GM12878 (cell line): ENCODE data around the gene TULP4. TPM values are rescaled to one million over a fixed set of nuclear protein-coding genes. Genes with fewer than 3 reads are reported as not detected.

Experiments
- ATAC-seq: fragments of 200-7000 bp; cut with Tn5 transposase; 3 replicates; pipeline ENCODE4 v1.9.1; 2020; ENCODE audit warnings: mild to moderate bottlenecking, moderate library complexity
- BruUV-seq: library from RNA; stranded (reverse); fragments of 400-500 nt; replicated peaks from 2 replicates; lab custom pipeline; 2021; lab: Mats Ljungman, UMichigan
- CTCF ChIA-PET: fragments of 300-600 bp; sonication (Branson Sonifier 250); formaldehyde crosslinking; extraction: SDS; loops from one replicate; lab custom pipeline; 2021; ENCODE audit warnings: inconsistent platforms; lab: Yijun Ruan, JAX
- POLR2A ChIA-PET: fragments of 350-600 bp; formaldehyde crosslinking; extraction: SDS; loops from one replicate; lab custom pipeline; 2021; ENCODE audit warnings: inconsistent platforms; lab: Charles Lee
- RAD21 ChIA-PET: fragments of 300-600 bp; sonication (Branson Sonifier 250); formaldehyde crosslinking; loops from one replicate; lab custom pipeline; 2023; ENCODE audit warnings: antibody characterized with exemption; ENCODE audit not compliant: unreplicated experiment; lab: Charles Lee
- SMC1A ChIA-PET: fragments of 300-600 bp; sonication (Branson Sonifier 250); formaldehyde crosslinking; loops from one replicate; lab custom pipeline; 2023; ENCODE audit not compliant: unreplicated experiment, uncharacterized antibody; lab: Charles Lee
- DNase-seq: peaks from one replicate; pipeline ENCODE4 v3.0.0-alpha.2; 2011; ENCODE audit warnings: low read depth, low spot score
- FAIRE-seq: peaks from 3 replicates; lab custom pipeline; 2011; peaks lifted over from hg19 to GRCh38; lab: Jason Lieb, UNC
- H2AFZ ChIP-seq: 2 replicates; pipeline ENCODE4 v1.6.0; 2011; ENCODE audit warnings: low read depth, low read length, control low read depth; ENCODE audit not compliant: control insufficient read depth
- H3K27ac ChIP-seq: 2 replicates; pipeline ENCODE4 v1.5.1; 2011; ENCODE audit warnings: control low read depth; ENCODE audit not compliant: control insufficient read depth, insufficient read depth
- H3K27me3 ChIP-seq, 2 experiments: replicated peaks in 1 of 2; 2 replicates each; pipeline versions ENCODE4 v1.6.0 to v1.6.1; 2011; ENCODE audit warnings: low read length in 1 of 2; ENCODE audit not compliant: control insufficient read depth in 2 of 2, insufficient read depth in 2 of 2
- H3K36me3 ChIP-seq, 2 experiments: 2 replicates each; pipeline ENCODE4 v1.5.1; 2011; ENCODE audit warnings: low read length in 1 of 2; ENCODE audit not compliant: control insufficient read depth in 2 of 2, insufficient read depth in 2 of 2
- H3K4me1 ChIP-seq: 2 replicates; pipeline ENCODE4 v1.6.1; 2011; ENCODE audit warnings: mild to moderate bottlenecking, low read length, moderate library complexity, mixed read lengths; ENCODE audit not compliant: control insufficient read depth, insufficient read depth
- H3K4me2 ChIP-seq: 2 replicates; pipeline ENCODE4 v1.6.0; 2011; ENCODE audit warnings: control low read depth; ENCODE audit not compliant: control insufficient read depth, insufficient read depth
- H3K4me3 ChIP-seq: fragments of 200-600 bp; sonication (generic); 2 replicates; pipeline ENCODE4 v1.5.1; 2016
- H3K79me2 ChIP-seq: 2 replicates; pipeline ENCODE4 v1.6.0; 2011; ENCODE audit warnings: low read length; ENCODE audit not compliant: control insufficient read depth, insufficient read depth
- H3K9ac ChIP-seq: 2 replicates; pipeline ENCODE4 v1.8.0; 2011; ENCODE audit warnings: low read length, control low read depth, mixed read lengths; ENCODE audit not compliant: control insufficient read depth, insufficient read depth
- H3K9me3 ChIP-seq: replicated peaks from 3 replicates; pipeline ENCODE4 v1.5.1; 2011; ENCODE audit warnings: mild to moderate bottlenecking, low read length; ENCODE audit not compliant: control insufficient read depth, insufficient read depth
- H4K20me1 ChIP-seq: 2 replicates; pipeline ENCODE4 v1.6.0; 2011; ENCODE audit not compliant: control insufficient read depth, insufficient read depth
- BCL11A ChIP-seq: IDR thresholded peaks from 2 replicates; pipeline ENCODE4 v1.6.1; 2011; ENCODE audit warnings: low read depth, low read length
- CEBPB ChIP-seq, 2 experiments: fragments of 150-350 bp in 1 of 2; IDR thresholded peaks; 2 replicates each; pipeline ENCODE4 v1.6.1; 2012 to 2014; ENCODE audit warnings: low read depth in 2 of 2, low read length in 2 of 2, borderline replicate concordance in 1 of 2, inconsistent platforms in 1 of 2
- CHD2 ChIP-seq: IDR thresholded peaks from 2 replicates; pipeline ENCODE4 v1.6.1; 2011; ENCODE audit warnings: low read depth, low read length, improper control_type of control experiment, borderline replicate concordance
- DPF2 ChIP-seq: fragments of 450-650 bp; IDR thresholded peaks from 2 replicates; pipeline ENCODE4 v1.6.1; 2017; ENCODE audit warnings: mild to moderate bottlenecking
- GABPA ChIP-seq: IDR thresholded peaks from 2 replicates; pipeline ENCODE4 v1.6.1; 2014; ENCODE audit warnings: antibody characterized with exemption, low read depth, mild to moderate bottlenecking, inconsistent platforms
- IRF4 ChIP-seq: IDR thresholded peaks from 2 replicates; pipeline ENCODE4 v1.6.1; 2011; ENCODE audit warnings: low read depth, low read length
- LARP7 ChIP-seq: fragments of 450-650 bp; IDR thresholded peaks from 2 replicates; pipeline ENCODE4 v1.6.1; 2017; ENCODE audit warnings: mild to moderate bottlenecking
- MTA3 ChIP-seq: IDR thresholded peaks from 2 replicates; pipeline ENCODE4 v1.6.1; 2012; ENCODE audit warnings: low read length, inconsistent platforms, borderline replicate concordance
- NFIC ChIP-seq: IDR thresholded peaks from 2 replicates; pipeline ENCODE4 v1.6.1; 2012; ENCODE audit warnings: low read depth, mild to moderate bottlenecking, inconsistent platforms, low read length, moderate library complexity
- NFXL1 ChIP-seq: fragments of 450-650 bp; IDR thresholded peaks from 2 replicates; pipeline ENCODE4 v1.6.1; 2017; ENCODE audit warnings: antibody characterized with exemption, mild to moderate bottlenecking, borderline replicate concordance
- NFYB ChIP-seq: IDR thresholded peaks from 2 replicates; pipeline ENCODE4 v1.6.1; 2011; ENCODE audit warnings: low read depth, mild to moderate bottlenecking, low read length, improper control_type of control experiment, moderate library complexity; ENCODE audit not compliant: insufficient read depth
- NR2C2 ChIP-seq: IDR thresholded peaks from 2 replicates; pipeline ENCODE4 v1.6.1; 2011; ENCODE audit warnings: borderline replicate concordance, low read depth; ENCODE audit not compliant: control insufficient read depth, insufficient read length
- POLR2AphosphoS5 ChIP-seq: IDR thresholded peaks from 2 replicates; pipeline ENCODE4 v1.6.1; 2011; ENCODE audit warnings: mild to moderate bottlenecking, low read length, inconsistent platforms
- RAD51 ChIP-seq: fragments of 450-650 bp; IDR thresholded peaks from 2 replicates; pipeline ENCODE4 v1.6.1; 2016; ENCODE audit warnings: moderate library complexity, mild to moderate bottlenecking, inconsistent platforms
- TBL1XR1 ChIP-seq: IDR thresholded peaks from 2 replicates; pipeline ENCODE4 v1.6.1; 2012; ENCODE audit warnings: low read depth, low read length, improper control_type of control experiment
- ZNF384 ChIP-seq: IDR thresholded peaks from 2 replicates; pipeline ENCODE4 v1.6.1; 2012; ENCODE audit warnings: low read depth, mild to moderate bottlenecking, low read length, improper control_type of control experiment, borderline replicate concordance
- WGBS: methylation state at CpG from one replicate; pipeline ENCODE4 v1.1.6; 2016; ENCODE audit warnings: low lambda C conversion rate; ENCODE audit not compliant: insufficient replicate concordance, insufficient coverage; ENCODE audit errors: missing lambda C conversion rate; 5-methylcytosine and 5-hydroxymethylcytosine counted together
- in situ Hi-C: fragments of 300-500 bp; cut with MboI; formaldehyde crosslinking; loops from 9 replicates; pipeline ENCODE4 v1.14.3; 2018; ENCODE audit warnings: mixed read lengths
- intact Hi-C: fragments of 100-400 bp; cut with micrococcal nuclease; formaldehyde crosslinking; loops from one replicate; pipeline ENCODE4 v1.14.2; 2022; ENCODE audit not compliant: unreplicated experiment
- polyA plus RNA-seq, 11 experiments: library from polyadenylated mRNA; depleted of rRNA in 4 of 11; unstranded in 6 of 11; stranded (reverse) in 5 of 11; fragments of >200 nt; fragmentation: Nextera tagmentation in 4 of 11; fragmentation: Illumina TruSeq in 1 of 11; extraction: Ambion mirVana in 4 of 11; extraction: Trizol in 1 of 11; gene quantifications; 1 replicate in 1 of 11; 2 replicates in 10 of 11; pipeline versions ENCODE4 v1.2.1 to v1.2.3, GENCODE V29; 2011 to 2016; ENCODE audit warnings: inconsistent platforms in 2 of 11, missing spikeins in 2 of 11, low read depth in 1 of 11
- total RNA-seq, 4 experiments: library from RNA; depleted of rRNA in 3 of 4; stranded (reverse); fragments of >200 nt in 3 of 4; fragmentation: Illumina TruSeq in 1 of 4; extraction: Trizol in 1 of 4; gene quantifications; 2 replicates each; pipeline versions ENCODE4 v1.2.1 to v1.2.3, GENCODE V29; 2013 to 2021
- TF ChIP-seq, protein P1 (sequence below): fragments of 450-650 bp; IDR thresholded peaks from 2 replicates; pipeline ENCODE4 v1.6.1; 2017; ENCODE audit warnings: low read depth, mild to moderate bottlenecking, moderate library complexity
- TF ChIP-seq, protein P2 (sequence below): fragments of 450-650 bp; conservative IDR thresholded peaks from 2 replicates; pipeline ENCODE4 v1.6.1; 2017; ENCODE audit warnings: mild to moderate bottlenecking, moderate library complexity
- TF ChIP-seq, protein P3 (sequence below): fragments of 450-650 bp; formaldehyde crosslinking; IDR thresholded peaks from 2 replicates; pipeline ENCODE4 v1.5.0; 2022; ENCODE audit warnings: mild to moderate bottlenecking, missing genetic modification characterization

The TULP4 gene
- total and polyA plus RNA-seq, 10 of the 15 experiments (the other 5 are each of a cell fraction or from before 2014, with no cell fraction given): 0.73 to 31.8 (median 14.0) TPM

DNA sequence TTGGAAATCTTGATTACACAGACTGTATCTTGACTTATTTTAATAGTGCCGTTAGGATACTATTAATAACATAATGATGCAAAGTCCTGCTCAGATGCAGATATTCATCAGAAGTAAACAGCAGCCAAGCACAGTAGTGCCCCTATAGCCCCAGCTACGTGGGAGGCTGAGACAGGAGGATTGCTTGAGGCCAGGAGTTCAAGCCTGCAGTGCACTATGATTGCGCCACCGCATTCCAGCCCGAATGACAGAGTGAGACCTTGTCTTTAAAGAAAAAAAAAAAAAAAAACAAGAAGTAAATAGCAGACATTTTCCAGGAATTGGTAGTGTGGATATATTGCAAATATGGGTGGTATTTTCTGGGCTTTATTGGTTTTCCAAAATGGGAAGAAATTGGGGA lies 61.8 kb downstream of the TULP4 start:
- CTCF ChIA-PET: interaction anchor here (1.3 to 1.8 kb wide), 2 partner anchors 10 to 153 kb away, joined by 4 to 6 read pairs; no protein-coding TSS in a partner anchor
- H3K27me3 ChIP-seq: no peaks in the 10 kb centered on the region
- no peak overlapping the region for H3K4me3 ChIP-seq
- H3K27ac ChIP-seq: no peak overlapping the region
- H4K20me1 ChIP-seq: no peaks in the 10 kb centered on the region; the same call in 1 of the 2 replicates
- H3K4me2 ChIP-seq: no peak overlapping the region
- no peak for FAIRE-seq
- RAD21 ChIA-PET: interaction anchor here (1.0 kb wide), 1 partner anchor 13 kb away, joined by 3 read pairs; no protein-coding TSS in a partner anchor
- POLR2A ChIA-PET: interaction anchor here (0.6 to 1.2 kb wide), 4 partner anchors 12 to 122 kb away, joined by 3 to 4 read pairs (median 4); no protein-coding TSS in a partner anchor
- H3K4me1 ChIP-seq: no peaks in the 10 kb centered on the region
- no peaks in the 10 kb centered on the region for H3K9me3 ChIP-seq
- DNase-seq: no peak
- H3K9ac ChIP-seq: no peak overlapping the region
- H3K79me2 ChIP-seq: no peaks in the 10 kb centered on the region
- peaks cover 0 to 2% of the 10 kb centered on the region in 2 experiments; a peak in 2 of 4 replicates for H3K36me3 ChIP-seq
- WGBS: 90% methylated on average over 5 of the region's 5 CpGs
- intact Hi-C loops: no loop called here
- H2AFZ ChIP-seq: no peak overlapping the region
- in situ Hi-C loops: no loop called here
- ATAC-seq: no peak
- SMC1A ChIA-PET: interaction anchor here (1.1 to 3.5 kb wide), 3 partner anchors 12 to 31 kb away, joined by 3 to 14 read pairs (median 8); no protein-coding TSS in a partner anchor
- BruUV-seq: no TSS peak
- no peak for TF ChIP-seq LARP7
- TF ChIP-seq MTA3: no peak
- TF ChIP-seq RAD51: no peak
- TF ChIP-seq CEBPB (IDR thresholded peaks at IDR 0.05; ENCODE audit: borderline replicate concordance in 1 of 2, low read depth in 2 of 2, low read length in 2 of 2): no peak
- no peak for TF ChIP-seq GABPA
- TF ChIP-seq, protein P1, sequence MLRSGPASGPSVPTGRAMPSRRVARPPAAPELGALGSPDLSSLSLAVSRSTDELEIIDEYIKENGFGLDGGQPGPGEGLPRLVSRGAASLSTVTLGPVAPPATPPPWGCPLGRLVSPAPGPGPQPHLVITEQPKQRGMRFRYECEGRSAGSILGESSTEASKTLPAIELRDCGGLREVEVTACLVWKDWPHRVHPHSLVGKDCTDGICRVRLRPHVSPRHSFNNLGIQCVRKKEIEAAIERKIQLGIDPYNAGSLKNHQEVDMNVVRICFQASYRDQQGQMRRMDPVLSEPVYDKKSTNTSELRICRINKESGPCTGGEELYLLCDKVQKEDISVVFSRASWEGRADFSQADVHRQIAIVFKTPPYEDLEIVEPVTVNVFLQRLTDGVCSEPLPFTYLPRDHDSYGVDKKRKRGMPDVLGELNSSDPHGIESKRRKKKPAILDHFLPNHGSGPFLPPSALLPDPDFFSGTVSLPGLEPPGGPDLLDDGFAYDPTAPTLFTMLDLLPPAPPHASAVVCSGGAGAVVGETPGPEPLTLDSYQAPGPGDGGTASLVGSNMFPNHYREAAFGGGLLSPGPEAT: no peak
- TF ChIP-seq, protein P2, sequence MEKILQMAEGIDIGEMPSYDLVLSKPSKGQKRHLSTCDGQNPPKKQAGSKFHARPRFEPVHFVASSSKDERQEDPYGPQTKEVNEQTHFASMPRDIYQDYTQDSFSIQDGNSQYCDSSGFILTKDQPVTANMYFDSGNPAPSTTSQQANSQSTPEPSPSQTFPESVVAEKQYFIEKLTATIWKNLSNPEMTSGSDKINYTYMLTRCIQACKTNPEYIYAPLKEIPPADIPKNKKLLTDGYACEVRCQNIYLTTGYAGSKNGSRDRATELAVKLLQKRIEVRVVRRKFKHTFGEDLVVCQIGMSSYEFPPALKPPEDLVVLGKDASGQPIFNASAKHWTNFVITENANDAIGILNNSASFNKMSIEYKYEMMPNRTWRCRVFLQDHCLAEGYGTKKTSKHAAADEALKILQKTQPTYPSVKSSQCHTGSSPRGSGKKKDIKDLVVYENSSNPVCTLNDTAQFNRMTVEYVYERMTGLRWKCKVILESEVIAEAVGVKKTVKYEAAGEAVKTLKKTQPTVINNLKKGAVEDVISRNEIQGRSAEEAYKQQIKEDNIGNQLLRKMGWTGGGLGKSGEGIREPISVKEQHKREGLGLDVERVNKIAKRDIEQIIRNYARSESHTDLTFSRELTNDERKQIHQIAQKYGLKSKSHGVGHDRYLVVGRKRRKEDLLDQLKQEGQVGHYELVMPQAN: no peak
- TF ChIP-seq, protein P3, sequence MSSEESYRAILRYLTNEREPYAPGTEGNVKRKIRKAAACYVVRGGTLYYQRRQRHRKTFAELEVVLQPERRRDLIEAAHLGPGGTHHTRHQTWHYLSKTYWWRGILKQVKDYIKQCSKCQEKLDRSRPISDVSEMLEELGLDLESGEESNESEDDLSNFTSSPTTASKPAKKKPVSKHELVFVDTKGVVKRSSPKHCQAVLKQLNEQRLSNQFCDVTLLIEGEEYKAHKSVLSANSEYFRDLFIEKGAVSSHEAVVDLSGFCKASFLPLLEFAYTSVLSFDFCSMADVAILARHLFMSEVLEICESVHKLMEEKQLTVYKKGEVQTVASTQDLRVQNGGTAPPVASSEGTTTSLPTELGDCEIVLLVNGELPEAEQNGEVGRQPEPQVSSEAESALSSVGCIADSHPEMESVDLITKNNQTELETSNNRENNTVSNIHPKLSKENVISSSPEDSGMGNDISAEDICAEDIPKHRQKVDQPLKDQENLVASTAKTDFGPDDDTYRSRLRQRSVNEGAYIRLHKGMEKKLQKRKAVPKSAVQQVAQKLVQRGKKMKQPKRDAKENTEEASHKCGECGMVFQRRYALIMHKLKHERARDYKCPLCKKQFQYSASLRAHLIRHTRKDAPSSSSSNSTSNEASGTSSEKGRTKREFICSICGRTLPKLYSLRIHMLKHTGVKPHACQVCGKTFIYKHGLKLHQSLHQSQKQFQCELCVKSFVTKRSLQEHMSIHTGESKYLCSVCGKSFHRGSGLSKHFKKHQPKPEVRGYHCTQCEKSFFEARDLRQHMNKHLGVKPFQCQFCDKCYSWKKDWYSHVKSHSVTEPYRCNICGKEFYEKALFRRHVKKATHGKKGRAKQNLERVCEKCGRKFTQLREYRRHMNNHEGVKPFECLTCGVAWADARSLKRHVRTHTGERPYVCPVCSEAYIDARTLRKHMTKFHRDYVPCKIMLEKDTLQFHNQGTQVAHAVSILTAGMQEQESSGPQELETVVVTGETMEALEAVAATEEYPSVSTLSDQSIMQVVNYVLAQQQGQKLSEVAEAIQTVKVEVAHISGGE: no peak
- no peak for TF ChIP-seq NFYB
- no peak for TF ChIP-seq NFIC
- no peak for TF ChIP-seq TBL1XR1
- TF ChIP-seq POLR2AphosphoS5: no peak
- TF ChIP-seq ZNF384: no peak
- no peak for TF ChIP-seq NR2C2
- TF ChIP-seq CHD2: no peak
- TF ChIP-seq DPF2: no peak
- TF ChIP-seq BCL11A: no peak
- no peak for TF ChIP-seq NFXL1
- no peak for TF ChIP-seq IRF4
